HepG2 (cell line): ENCODE results near the gene RERE. TPM values are rescaled to one million over a fixed set of nuclear protein-coding genes. Genes with fewer than 3 reads are reported as not detected.

ENCODE experiments used
- ATAC-seq: fragments of 200-7000 bp; cut with Tn5 transposase; 3 replicates; pipeline ENCODE4 v1.9.1; 2020; ENCODE audit warnings: mild to moderate bottlenecking, moderate library complexity
- BruUV-seq: library from RNA; stranded (reverse); fragments of 400-500 nt; replicated peaks from 2 replicates; lab custom pipeline; 2021; lab: Mats Ljungman, UMichigan
- CTCF ChIA-PET: fragments of 300-600 bp; formaldehyde crosslinking; extraction: SDS; loops from one replicate; lab custom pipeline; 2021; ENCODE audit warnings: low total read pairs, inconsistent platforms, low intra/inter-chr PET ratio; lab: Yijun Ruan, JAX
- POLR2A ChIA-PET: fragments of 350-600 bp; sonication (Branson Sonifier 250); formaldehyde crosslinking; loops from one replicate; lab custom pipeline; 2020; ENCODE audit warnings: antibody characterized with exemption, inconsistent platforms; lab: Yijun Ruan, JAX
- DNase-seq: peaks from one replicate; pipeline ENCODE4 v3.0.0-alpha.2; 2015; ENCODE audit warnings: low spot score
- FAIRE-seq: peaks from 3 replicates; lab custom pipeline; 2011; peaks lifted over from hg19 to GRCh38; lab: Jason Lieb, UNC
- H2AFZ ChIP-seq: one replicate; pipeline ENCODE4 v1.6.1; 2011; ENCODE audit warnings: low read length, inconsistent platforms
- H3K27ac ChIP-seq: fragments of 300-600 bp; 3 replicates; pipeline ENCODE4 v1.8.0; 2011; ENCODE audit warnings: mixed run types, mild to moderate bottlenecking, mixed read lengths, low read length, inconsistent platforms; ENCODE audit not compliant: insufficient read depth; ENCODE audit errors: extremely low read length
- H3K27me3 ChIP-seq, 2 experiments: fragments of 200-600 bp in 1 of 2; 2 replicates in 1 of 2; 3 replicates in 1 of 2; pipeline versions ENCODE4 v1.6.0 to v1.8.0; 2011; ENCODE audit warnings: low read length in 2 of 2, mild to moderate bottlenecking in 2 of 2, moderate library complexity in 2 of 2, inconsistent platforms in 1 of 2; ENCODE audit not compliant: insufficient read depth in 2 of 2, control insufficient read depth in 1 of 2
- H3K36me3 ChIP-seq, 2 experiments: fragments of 200-600 bp in 1 of 2; replicated peaks in 1 of 2; 2 replicates in 1 of 2; 3 replicates in 1 of 2; pipeline versions ENCODE4 v1.5.1 to v1.8.0; 2011; ENCODE audit warnings: low read length in 2 of 2, inconsistent platforms in 1 of 2; ENCODE audit not compliant: insufficient read depth in 2 of 2, control insufficient read depth in 1 of 2
- H3K4me1 ChIP-seq: 2 replicates; pipeline ENCODE4 v1.5.1; 2012; ENCODE audit warnings: low read length, inconsistent platforms; ENCODE audit not compliant: insufficient read depth
- H3K4me2 ChIP-seq: 2 replicates; pipeline ENCODE4 v1.6.0; 2011; ENCODE audit warnings: low read depth, low read length, inconsistent platforms
- H3K4me3 ChIP-seq, 3 experiments: fragments of 200-600 bp in 1 of 3; sonication (generic), shearing (Covaris generic) in 1 of 3; replicated peaks in 1 of 3; 2 replicates each; pipeline ENCODE4 v1.5.1; 2011 to 2016; ENCODE audit warnings: low read length in 3 of 3, inconsistent platforms in 2 of 3, low read depth in 2 of 3, mild to moderate bottlenecking in 2 of 3, control low read depth in 1 of 3, mixed read lengths in 1 of 3; ENCODE audit not compliant: insufficient read depth in 1 of 3
- H3K79me2 ChIP-seq: one replicate; pipeline ENCODE4 v1.6.1; 2011; ENCODE audit warnings: low read length, inconsistent platforms; ENCODE audit not compliant: insufficient read depth
- H3K9ac ChIP-seq: 2 replicates; pipeline ENCODE4 v1.6.0; 2011; ENCODE audit warnings: mild to moderate bottlenecking, low read depth, low read length, inconsistent platforms; ENCODE audit not compliant: insufficient read depth
- H3K9me3 ChIP-seq: 2 replicates; pipeline ENCODE4 v1.5.1; 2012; ENCODE audit warnings: mild to moderate bottlenecking, low read length
- H4K20me1 ChIP-seq: 2 replicates; pipeline ENCODE4 v1.6.0; 2011; ENCODE audit warnings: inconsistent platforms, mild to moderate bottlenecking, low read length, moderate library complexity; ENCODE audit not compliant: insufficient read depth
- DNMT1 ChIP-seq: sonication (generic); formaldehyde crosslinking; IDR thresholded peaks from 2 replicates; pipeline ENCODE4 v1.5.1; 2020; ENCODE audit warnings: mild to moderate bottlenecking, missing genetic modification reagents
- E2F5 ChIP-seq: sonication (generic); formaldehyde crosslinking; conservative IDR thresholded peaks from 2 replicates; pipeline ENCODE4 v1.4.0; 2020; ENCODE audit warnings: missing genetic modification reagents
- HDAC6 ChIP-seq: fragments of 200-600 bp; sonication (generic); IDR thresholded peaks from 2 replicates; pipeline ENCODE4 v1.7.0; 2017; ENCODE audit warnings: mild to moderate bottlenecking, antibody characterized with exemption, low read length, low read depth
- MZF1 ChIP-seq: sonication (generic); formaldehyde crosslinking; IDR thresholded peaks from 2 replicates; pipeline ENCODE4 v1.8.1; 2023; ENCODE audit warnings: mild to moderate bottlenecking, missing genetic modification reagents, borderline replicate concordance
- NFIB ChIP-seq: sonication (generic); formaldehyde crosslinking; IDR thresholded peaks from 2 replicates; pipeline ENCODE4 v1.9.0; 2021; ENCODE audit warnings: missing genetic modification reagents, mild to moderate bottlenecking, borderline replicate concordance
- NPAS2 ChIP-seq: sonication (generic); formaldehyde crosslinking; IDR thresholded peaks from 2 replicates; pipeline ENCODE4 v1.8.0; 2022; ENCODE audit warnings: mild to moderate bottlenecking, missing genetic modification reagents, borderline replicate concordance
- RARA ChIP-seq: IDR thresholded peaks from 2 replicates; pipeline ENCODE4 v1.6.1; 2016; ENCODE audit warnings: missing genetic modification reagents, missing compliant biosample characterization
- RORA ChIP-seq: sonication (generic); formaldehyde crosslinking; IDR thresholded peaks from 2 replicates; pipeline ENCODE4 v1.5.0; 2020; ENCODE audit warnings: mild to moderate bottlenecking, missing genetic modification reagents, moderate library complexity
- SMARCE1 ChIP-seq: fragments of 450-650 bp; IDR thresholded peaks from 2 replicates; pipeline ENCODE4 v1.6.1; 2017; ENCODE audit warnings: borderline replicate concordance
- SOX6 ChIP-seq, 2 experiments: fragments of 450-650 bp in 1 of 2; sonication (generic) in 1 of 2; formaldehyde crosslinking in 1 of 2; IDR thresholded peaks; 2 replicates each; pipeline versions ENCODE4 v1.4.0 to v1.6.1; 2017 to 2020; ENCODE audit warnings: antibody characterized with exemption in 1 of 2, mild to moderate bottlenecking in 1 of 2, missing genetic modification reagents in 1 of 2
- STAT5B ChIP-seq: sonication (generic); formaldehyde crosslinking; IDR thresholded peaks from 2 replicates; pipeline ENCODE4 v1.4.0; 2020; ENCODE audit warnings: missing genetic modification reagents
- ZBTB10 ChIP-seq: sonication (generic); formaldehyde crosslinking; IDR thresholded peaks from 2 replicates; pipeline ENCODE4 v1.4.0; 2020; ENCODE audit warnings: missing genetic modification reagents, borderline replicate concordance
- ZBTB43 ChIP-seq: sonication (generic); formaldehyde crosslinking; conservative IDR thresholded peaks from 2 replicates; pipeline ENCODE4 v1.4.0; 2020; ENCODE audit warnings: missing genetic modification reagents
- ZFYVE20 ChIP-seq: sonication (generic); formaldehyde crosslinking; IDR thresholded peaks from 2 replicates; pipeline ENCODE4 v1.8.0; 2023; ENCODE audit warnings: low read depth, mild to moderate bottlenecking, moderate library complexity, missing genetic modification reagents, borderline replicate concordance
- ZNF207 ChIP-seq: fragments of 450-650 bp; IDR thresholded peaks from 2 replicates; pipeline ENCODE4 v1.6.1; 2016; ENCODE audit warnings: antibody characterized with exemption, borderline replicate concordance
- ZNF441 ChIP-seq: sonication (generic); formaldehyde crosslinking; IDR thresholded peaks from 2 replicates; pipeline ENCODE4 v1.7.0; 2021; ENCODE audit warnings: missing genetic modification reagents, borderline replicate concordance
- ZNF724P ChIP-seq: sonication (generic); formaldehyde crosslinking; IDR thresholded peaks from 2 replicates; pipeline ENCODE4 v1.8.0; 2022; ENCODE audit warnings: missing genetic modification reagents, borderline replicate concordance
- WGBS: methylation state at CpG from one replicate; pipeline ENCODE4 v1.1.6; 2017; ENCODE audit warnings: low lambda C conversion rate; 5-methylcytosine and 5-hydroxymethylcytosine counted together
- in situ Hi-C: cut with HindIII; loops from 2 replicates; pipeline ENCODE4 v1.10.0; 2017; ENCODE audit warnings: low pct_unique_long_range_greater_than_20kb; ENCODE audit not compliant: extremely low pct_ligation_motif_present
- intact Hi-C: fragments of 100-400 bp; cut with micrococcal nuclease; formaldehyde crosslinking; loops from one replicate; pipeline ENCODE4 v1.10.0; 2022; ENCODE audit not compliant: unreplicated experiment
- polyA plus RNA-seq, 8 experiments: library from polyadenylated mRNA; depleted of rRNA in 3 of 8; stranded (reverse) in 7 of 8; unstranded in 1 of 8; fragments of >200 nt; fragmentation: Illumina TruSeq in 4 of 8; extraction: Trizol in 4 of 8; gene quantifications; 2 replicates each; pipeline versions ENCODE4 v1.2.1 to v1.2.3, GENCODE V29; 2011 to 2016; ENCODE audit warnings: low read depth in 4 of 8, missing spikeins in 1 of 8, mixed read lengths in 1 of 8; ENCODE audit not compliant: insufficient read depth in 1 of 8
- total RNA-seq, 5 experiments: library from RNA; depleted of rRNA; stranded (reverse); fragments of >200 nt; fragmentation: Illumina TruSeq; extraction: Trizol; gene quantifications; 2 replicates each; pipeline ENCODE4 v1.2.3, GENCODE V29; 2016; ENCODE audit warnings: low read depth in 1 of 5
- TF ChIP-seq, protein P1 (sequence below): IDR thresholded peaks from 2 replicates; pipeline ENCODE4 v1.6.1; 2018; ENCODE audit warnings: missing genetic modification reagents, mild to moderate bottlenecking, missing compliant biosample characterization

RERE gene
- total and polyA plus RNA-seq, 2 of the 13 experiments (the other 11 are each of a cell fraction or from before 2014, with no cell fraction given): 18.3 to 21.9 TPM

DNA sequence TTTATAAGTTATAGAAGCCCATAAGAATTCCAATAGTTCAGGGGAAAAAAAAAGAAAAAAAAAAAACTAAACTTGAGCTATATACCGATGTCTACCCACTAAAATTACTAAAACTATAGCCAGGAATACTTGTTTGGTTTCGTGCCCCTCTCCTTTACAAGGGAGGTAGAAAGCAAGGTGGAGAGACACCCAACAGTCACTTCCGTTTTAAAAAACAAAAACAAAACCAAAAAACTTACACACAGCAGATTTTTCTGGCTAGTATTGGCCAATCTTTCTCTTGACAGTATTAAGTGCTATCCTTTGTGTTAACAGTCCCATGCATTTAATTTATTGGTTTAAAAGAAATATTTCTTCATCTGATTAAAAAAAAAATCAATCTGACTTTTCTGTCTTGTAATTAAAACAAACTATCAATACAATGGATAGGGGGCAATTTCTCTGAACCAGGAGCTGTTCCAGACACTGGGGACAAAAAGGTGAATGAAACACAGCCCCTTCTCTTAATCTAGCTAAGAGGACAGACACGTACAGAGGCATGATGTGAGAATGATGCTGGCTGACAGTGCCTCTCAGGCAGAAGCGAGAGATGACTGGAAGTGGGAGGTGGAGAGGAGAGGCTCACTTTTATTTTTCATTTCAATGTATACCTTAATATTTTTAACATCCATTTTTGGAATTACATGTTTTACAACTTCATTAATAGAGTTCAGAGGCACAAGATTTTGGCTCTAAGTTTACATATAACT, 214.8 kb downstream of the RERE start:
- BruUV-seq: TSS peak; percentile 13
- intact Hi-C loops: no loop called here
- Histone ChIP-seq H3K27me3 (no peaks in the 10 kb centered on the region), H3K9ac (no peak overlapping the region), H3K79me2 (peaks cover 64% of the 10 kb centered on the region), H2AFZ (no peak overlapping the region), H4K20me1 (peaks cover 27% of the 10 kb centered on the region), H3K4me2 (no peak overlapping the region), H3K4me3 (no peak overlapping the region), H3K4me1 (peaks cover 18% of the 10 kb centered on the region), H3K9me3 (no peaks in the 10 kb centered on the region), H3K27ac (no peak overlapping the region), H3K36me3 (peaks cover 6 to 26% of the 10 kb centered on the region in 2 experiments)
- ChIA-PET CTCF (no interaction called here), POLR2A (no interaction called here)
- in situ Hi-C loops: no loop called here
- WGBS: 89% methylated on average over 5 of the region's 5 CpGs
- DNase-seq (no peak), ATAC-seq (no peak), FAIRE-seq (no peak)
- TF ChIP-seq ZNF724P (CRISPR knock-in tag): no peak
- TF ChIP-seq, protein P1, sequence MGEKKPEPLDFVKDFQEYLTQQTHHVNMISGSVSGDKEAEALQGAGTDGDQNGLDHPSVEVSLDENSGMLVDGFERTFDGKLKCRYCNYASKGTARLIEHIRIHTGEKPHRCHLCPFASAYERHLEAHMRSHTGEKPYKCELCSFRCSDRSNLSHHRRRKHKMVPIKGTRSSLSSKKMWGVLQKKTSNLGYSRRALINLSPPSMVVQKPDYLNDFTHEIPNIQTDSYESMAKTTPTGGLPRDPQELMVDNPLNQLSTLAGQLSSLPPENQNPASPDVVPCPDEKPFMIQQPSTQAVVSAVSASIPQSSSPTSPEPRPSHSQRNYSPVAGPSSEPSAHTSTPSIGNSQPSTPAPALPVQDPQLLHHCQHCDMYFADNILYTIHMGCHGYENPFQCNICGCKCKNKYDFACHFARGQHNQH (CRISPR knock-in tag): no peak
- TF ChIP-seq ZBTB10: no peak
- TF ChIP-seq RARA (CRISPR knock-in tag): no peak
- TF ChIP-seq RORA (CRISPR knock-in tag): no peak
- TF ChIP-seq ZFYVE20 (CRISPR knock-in tag): no peak
- TF ChIP-seq SOX6 (IDR thresholded peaks at IDR 0.05): no peak
- no peak for TF ChIP-seq SOX6 (CRISPR knock-in tag; IDR thresholded peaks at IDR 0.05)
- TF ChIP-seq SMARCE1: no peak
- no peak for TF ChIP-seq HDAC6
- TF ChIP-seq NFIB (CRISPR knock-in tag): no peak
- TF ChIP-seq ZBTB43 (CRISPR knock-in tag): no peak
- TF ChIP-seq DNMT1: no peak
- no peak for TF ChIP-seq MZF1 (CRISPR knock-in tag)
- no peak for TF ChIP-seq STAT5B
- TF ChIP-seq E2F5 (CRISPR knock-in tag): no peak
- TF ChIP-seq ZNF207: no peak
- no peak for TF ChIP-seq NPAS2 (CRISPR knock-in tag)
- no peak for TF ChIP-seq ZNF441 (CRISPR knock-in tag)
